ENCODE data around the gene CHN1. TPM values are rescaled to one million over a fixed set of nuclear protein-coding genes. Genes with fewer than 3 reads are reported as not detected.

CHN1 gene
- total RNA-seq, 4 donors from 2014 or later, result 3.4 to 60.2 (median 7.1) TPM

DNA sequence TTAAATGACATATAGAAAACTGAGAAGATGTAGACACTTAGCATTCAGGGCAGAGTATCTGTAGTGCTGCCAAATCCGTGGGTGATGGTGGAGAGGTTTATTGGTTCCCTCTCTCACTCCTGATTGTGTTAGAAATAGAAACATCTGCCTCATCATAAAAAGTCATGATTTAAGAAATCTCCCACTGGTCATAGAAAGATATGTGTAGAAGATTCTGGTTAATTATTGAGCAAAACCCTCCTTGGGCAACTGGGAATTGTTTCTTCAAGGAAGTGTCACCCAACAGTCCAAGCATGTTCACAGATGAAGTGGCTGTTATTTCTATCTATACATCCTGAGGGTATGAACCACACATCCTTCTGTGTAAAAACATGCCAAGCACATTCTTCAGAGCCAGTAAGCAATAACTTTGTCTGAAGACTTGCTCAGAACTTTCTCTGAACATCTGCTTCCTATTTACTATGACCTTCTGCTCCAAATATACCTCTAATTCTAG, 207.4 kb downstream of the CHN1 start:
- no peak for DNase-seq
- no peaks in the 10 kb centered on the region for H3K36me3 ChIP-seq
- H3K9me3 ChIP-seq, result no peaks in the 10 kb centered on the region
- no peaks in the 10 kb centered on the region for H3K27me3 ChIP-seq
- TF ChIP-seq, protein P1, sequence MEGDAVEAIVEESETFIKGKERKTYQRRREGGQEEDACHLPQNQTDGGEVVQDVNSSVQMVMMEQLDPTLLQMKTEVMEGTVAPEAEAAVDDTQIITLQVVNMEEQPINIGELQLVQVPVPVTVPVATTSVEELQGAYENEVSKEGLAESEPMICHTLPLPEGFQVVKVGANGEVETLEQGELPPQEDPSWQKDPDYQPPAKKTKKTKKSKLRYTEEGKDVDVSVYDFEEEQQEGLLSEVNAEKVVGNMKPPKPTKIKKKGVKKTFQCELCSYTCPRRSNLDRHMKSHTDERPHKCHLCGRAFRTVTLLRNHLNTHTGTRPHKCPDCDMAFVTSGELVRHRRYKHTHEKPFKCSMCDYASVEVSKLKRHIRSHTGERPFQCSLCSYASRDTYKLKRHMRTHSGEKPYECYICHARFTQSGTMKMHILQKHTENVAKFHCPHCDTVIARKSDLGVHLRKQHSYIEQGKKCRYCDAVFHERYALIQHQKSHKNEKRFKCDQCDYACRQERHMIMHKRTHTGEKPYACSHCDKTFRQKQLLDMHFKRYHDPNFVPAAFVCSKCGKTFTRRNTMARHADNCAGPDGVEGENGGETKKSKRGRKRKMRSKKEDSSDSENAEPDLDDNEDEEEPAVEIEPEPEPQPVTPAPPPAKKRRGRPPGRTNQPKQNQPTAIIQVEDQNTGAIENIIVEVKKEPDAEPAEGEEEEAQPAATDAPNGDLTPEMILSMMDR (IDR thresholded peaks at IDR 0.05), result no peak
- no peak for TF ChIP-seq POLR2A (IDR thresholded peaks at IDR 0.05)
- no peaks in the 10 kb centered on the region for H3K4me1 ChIP-seq
- H3K27ac ChIP-seq, result no peak overlapping the region
- H3K4me3 ChIP-seq, result no peak overlapping the region

DNA sequence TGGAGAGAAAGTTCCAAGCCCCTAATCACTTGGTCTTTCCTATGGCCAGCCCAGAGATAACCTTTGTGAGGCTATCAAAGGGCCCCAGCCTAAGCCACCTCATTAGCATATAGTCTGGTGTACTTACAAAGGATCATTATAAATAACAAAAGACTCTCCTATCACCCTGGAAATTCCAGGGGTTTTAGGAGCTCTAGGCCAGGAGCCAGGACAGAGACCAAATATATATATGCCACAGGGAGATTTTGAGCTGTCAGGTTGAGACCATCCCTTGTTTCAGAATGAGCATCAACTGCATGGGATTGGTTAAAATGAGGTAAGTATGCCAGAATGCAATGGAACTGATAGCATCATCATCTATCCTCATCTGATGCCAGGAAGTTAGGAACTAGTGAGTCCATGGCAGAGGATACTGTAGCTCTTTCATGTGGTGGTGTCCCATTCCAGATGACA, 208.8 kb downstream of the CHN1 start:
- H3K36me3 ChIP-seq, result no peaks in the 10 kb centered on the region
- TF ChIP-seq POLR2A (IDR thresholded peaks at IDR 0.05), result no peak
- no peaks in the 10 kb centered on the region for H3K27me3 ChIP-seq
- DNase-seq, result no peak
- H3K9me3 ChIP-seq, result no peaks in the 10 kb centered on the region
- no peaks in the 10 kb centered on the region for H3K4me1 ChIP-seq
- H3K4me3 ChIP-seq, result no peak overlapping the region
- no peak overlapping the region for H3K27ac ChIP-seq

DNA sequence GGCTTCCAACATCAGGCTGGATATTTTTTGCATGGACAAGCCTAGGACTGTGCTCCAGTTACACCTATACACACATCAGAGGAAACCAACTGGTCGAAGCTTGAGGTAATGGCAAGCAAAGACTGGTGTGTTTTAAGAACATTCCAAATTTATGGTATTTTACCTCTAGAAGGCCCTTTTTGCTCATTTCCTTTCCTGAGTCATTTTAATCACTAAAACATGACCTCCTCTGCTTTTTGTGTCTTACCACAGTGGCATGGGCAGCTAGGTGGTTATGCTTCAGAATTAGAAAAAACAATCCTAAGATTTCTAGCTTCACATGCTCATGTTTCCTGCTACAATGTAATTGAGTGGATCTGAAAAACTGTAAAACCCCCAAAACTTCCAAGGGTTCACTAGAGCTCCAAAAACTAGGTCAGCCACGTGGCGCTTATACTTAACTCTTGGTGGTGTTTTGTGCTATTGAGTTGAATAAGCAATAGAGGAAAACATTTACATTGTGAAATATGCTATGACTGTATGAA, 210.3 kb downstream of the CHN1 start:
- Histone ChIP-seq H3K9me3 (no peaks in the 10 kb centered on the region), H3K4me3 (no peak overlapping the region), H3K36me3 (no peaks in the 10 kb centered on the region), H3K4me1 (no peaks in the 10 kb centered on the region), H3K27ac (no peak overlapping the region), H3K27me3 (no peaks in the 10 kb centered on the region)
- DNase-seq, result no peak
- TF ChIP-seq POLR2A (IDR thresholded peaks at IDR 0.05), result no peak
- TF ChIP-seq, protein P1 (IDR thresholded peaks at IDR 0.05), result no peak

DNA sequence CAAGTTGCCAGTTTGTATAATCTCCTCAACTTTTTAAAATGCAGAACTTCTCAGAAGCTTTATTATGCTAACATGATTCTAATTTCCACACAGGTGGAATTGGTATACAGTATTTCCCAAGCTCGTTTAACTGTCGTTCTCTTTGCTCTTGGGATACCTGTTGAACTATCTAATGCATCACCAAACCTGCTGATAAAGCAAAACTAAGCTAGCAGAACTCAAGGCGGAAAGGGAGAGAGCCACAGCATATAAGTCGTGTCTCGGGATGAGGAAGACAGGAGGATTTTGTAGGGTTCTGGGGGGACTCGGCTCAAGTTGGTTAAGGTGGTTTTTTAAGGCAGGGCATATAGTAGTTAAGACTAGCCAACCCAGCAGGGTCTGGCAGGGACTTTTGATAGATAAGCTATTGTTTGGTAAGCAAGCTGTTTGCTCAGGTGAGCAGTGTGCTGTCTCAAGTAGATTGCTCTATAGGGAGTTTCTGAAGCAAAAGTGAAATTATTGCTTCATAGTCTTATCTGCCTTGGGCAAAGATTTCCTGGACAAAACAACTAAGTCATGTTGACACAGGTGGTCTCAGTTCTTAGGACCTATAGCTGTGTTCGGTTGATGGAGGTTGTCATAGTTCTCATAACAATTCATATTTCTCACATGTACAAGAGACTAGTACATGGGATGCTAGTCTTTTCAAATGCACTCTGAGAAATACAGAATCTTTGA, 212.7 kb downstream of the CHN1 start:
- no peaks in the 10 kb centered on the region for H3K9me3 ChIP-seq
- no peaks in the 10 kb centered on the region for H3K27me3 ChIP-seq
- no peaks in the 10 kb centered on the region for H3K36me3 ChIP-seq
- H3K27ac ChIP-seq, result no peak overlapping the region
- no peak overlapping the region for H3K4me3 ChIP-seq
- H3K4me1 ChIP-seq, result no peaks in the 10 kb centered on the region
- no peak for DNase-seq
- TF ChIP-seq, protein P1 (IDR thresholded peaks at IDR 0.05), result no peak
- TF ChIP-seq POLR2A (IDR thresholded peaks at IDR 0.05), result no peak

DNA sequence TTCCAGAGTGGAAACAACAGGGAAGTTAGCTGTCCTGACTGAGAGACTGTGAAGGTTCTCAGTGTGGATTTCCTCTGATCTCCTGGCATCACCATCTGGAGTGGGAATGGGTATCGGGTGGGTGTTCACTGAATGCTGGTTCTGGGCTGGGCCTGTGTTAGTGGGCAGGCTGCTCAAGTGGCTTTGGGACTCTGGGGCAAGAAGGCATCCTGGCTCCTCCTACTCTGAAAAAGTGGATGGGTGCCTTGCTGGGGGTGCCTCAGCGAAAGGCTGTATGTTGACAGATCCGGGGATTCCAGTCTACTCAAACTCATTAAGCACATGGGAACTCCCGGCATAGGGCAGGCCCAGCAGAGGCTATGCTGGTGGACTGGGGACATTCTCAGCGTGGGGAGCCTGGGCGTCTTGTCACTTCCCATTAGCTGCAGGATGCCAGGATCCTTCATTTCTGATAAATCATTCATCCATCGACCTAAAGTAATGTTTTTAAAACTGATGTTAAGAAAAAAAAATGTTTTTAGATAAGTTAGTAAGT, 213.4 kb downstream of the CHN1 start:
- no peak overlapping the region for H3K27ac ChIP-seq
- H3K36me3 ChIP-seq, result no peaks in the 10 kb centered on the region
- H3K4me1 ChIP-seq, result no peaks in the 10 kb centered on the region
- H3K27me3 ChIP-seq, result no peaks in the 10 kb centered on the region
- no peak for TF ChIP-seq POLR2A (IDR thresholded peaks at IDR 0.05)
- TF ChIP-seq, protein P1 (IDR thresholded peaks at IDR 0.05), result no peak
- H3K9me3 ChIP-seq, result no peaks in the 10 kb centered on the region
- no peak overlapping the region for H3K4me3 ChIP-seq
- no peak for DNase-seq

DNA sequence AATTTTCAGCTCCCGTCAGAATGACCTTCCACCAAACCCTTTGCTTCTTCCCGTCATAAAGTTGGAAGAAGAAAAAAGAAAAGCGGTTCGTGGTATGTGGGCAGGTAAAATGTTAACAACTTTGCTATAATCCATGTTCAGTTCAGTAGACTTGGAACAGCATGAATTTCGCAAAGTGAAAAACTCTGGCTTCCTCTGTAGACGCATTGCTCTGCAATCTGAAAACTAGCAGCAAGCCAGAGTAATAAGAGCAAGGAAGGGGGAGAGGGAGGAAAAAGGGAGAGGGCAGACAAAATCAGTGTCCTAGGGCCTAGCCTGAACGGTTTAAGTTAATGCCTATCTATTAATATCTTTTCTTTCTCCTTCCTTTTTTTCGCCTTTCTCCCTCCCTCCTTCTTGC, 214.2 kb downstream of the CHN1 start:
- no peak for DNase-seq
- Histone ChIP-seq H3K36me3 (no peaks in the 10 kb centered on the region), H3K4me1 (no peaks in the 10 kb centered on the region), H3K27me3 (no peaks in the 10 kb centered on the region), H3K4me3 (no peak overlapping the region), H3K9me3 (no peaks in the 10 kb centered on the region), H3K27ac (no peak overlapping the region)
- no peak for TF ChIP-seq POLR2A (IDR thresholded peaks at IDR 0.05)
- TF ChIP-seq, protein P1 (IDR thresholded peaks at IDR 0.05), result no peak
